Measurements from ENCODE around the gene CEP128.

CEP128 gene

GRCh38 chr14:80475074-80475473, 466.5 kb downstream of the CEP128 start:
- ATAC-seq, result no peak
- no peak for DNase-seq

GRCh38 chr14:80468331-80469122, 473.0 kb downstream of the CEP128 start:
- ATAC-seq (no peak), DNase-seq (no peak)

GRCh38 chr14:80465546-80466220, 475.9 kb downstream of the CEP128 start:
- ATAC-seq, result no peak
- no peak for DNase-seq

- DNase-seq, result no peak
- ATAC-seq, result no peak
Measured at GRCh38 chr14:80464531-80465149, 476.9 kb downstream of the CEP128 start.

- ATAC-seq (no peak), DNase-seq (no peak)
Measured at GRCh38 chr14:80456209-80456608, 485.3 kb downstream of the CEP128 start.

GRCh38 chr14:80455031-80455430, 486.5 kb downstream of the CEP128 start:
- DNase-seq (no peak), ATAC-seq (no peak)

- ATAC-seq (no peak), DNase-seq (no peak)
Measured at GRCh38 chr14:80448267-80448666, 493.3 kb downstream of the CEP128 start.

- DNase-seq, result no peak
Measured at GRCh38 chr14:80447392-80447791, 494.1 kb downstream of the CEP128 start.

More at GRCh38 chr14:80447392-80447791, 494.1 kb downstream of the CEP128 start:
- no peak for ATAC-seq
